ENCODE results near the gene LTA4H.
A peak's percentile ranks its signal among the peaks of the same experiment; 100 is the strongest.
"Not testable (repeated sequence)": the region's sequence is repeated elsewhere in the genome, so short reads cannot be mapped to it uniquely, and the experiment has no call there.

LTA4H gene

GRCh38 chr12:96035283-96036236 lies at the start of gene LTA4H:
TSS of gene LTA4H (minus strand) at chr12:96035587. CDS start at chr12:96035519, 68 bp downstream.
- DNase-seq (ENCODE audit: low read depth): peak; percentile 94

- DNase-seq (ENCODE audit: low read depth): no peak
Observed at GRCh38 chr12:96084624-96085023, 49.2 kb upstream of the LTA4H start.

- DNase-seq (ENCODE audit: low read depth): no peak
Observed at GRCh38 chr12:96083020-96083719, 47.8 kb upstream of the LTA4H start.

- no peak for DNase-seq (ENCODE audit: low read depth)
Observed at GRCh38 chr12:96081596-96081995, 46.2 kb upstream of the LTA4H start.

- no peak for DNase-seq (ENCODE audit: low read depth)
Observed at GRCh38 chr12:96078231-96079135, 43.1 kb upstream of the LTA4H start.

GRCh38 chr12:96077081-96077480 lies 41.7 kb upstream of the LTA4H start:
- no peak for DNase-seq (ENCODE audit: low read depth)

- DNase-seq (ENCODE audit: low read depth): no peak
Observed at GRCh38 chr12:96075560-96075959, 40.2 kb upstream of the LTA4H start.

- no peak for DNase-seq (ENCODE audit: low read depth)
Observed at GRCh38 chr12:96073346-96074330, 38.3 kb upstream of the LTA4H start.

- DNase-seq (ENCODE audit: low read depth): no peak
Observed at GRCh38 chr12:96070670-96071279, 35.4 kb upstream of the LTA4H start.

- DNase-seq (ENCODE audit: low read depth): no peak
Observed at GRCh38 chr12:96069511-96070231, 34.3 kb upstream of the LTA4H start.

- DNase-seq (ENCODE audit: low read depth): no peak
Observed at GRCh38 chr12:96068636-96069035, 33.2 kb upstream of the LTA4H start.

GRCh38 chr12:96068111-96068510 lies 32.7 kb upstream of the LTA4H start:
- no peak for DNase-seq (ENCODE audit: low read depth)

GRCh38 chr12:96065776-96066175 lies 30.4 kb upstream of the LTA4H start:
- DNase-seq (ENCODE audit: low read depth): not testable (repeated sequence)

- no peak for DNase-seq (ENCODE audit: low read depth)
Observed at GRCh38 chr12:96064966-96065365, 29.6 kb upstream of the LTA4H start.

- DNase-seq (ENCODE audit: low read depth): no peak
Observed at GRCh38 chr12:96064271-96064670, 28.9 kb upstream of the LTA4H start.

GRCh38 chr12:96063046-96063445 lies 27.7 kb upstream of the LTA4H start:
- no peak for DNase-seq (ENCODE audit: low read depth)

- DNase-seq (ENCODE audit: low read depth): peak; percentile 49
Observed at GRCh38 chr12:96061864-96062453, 26.6 kb upstream of the LTA4H start.

GRCh38 chr12:96061323-96061722 lies 25.9 kb upstream of the LTA4H start:
- DNase-seq (ENCODE audit: low read depth): no peak

- DNase-seq (ENCODE audit: low read depth): no peak
Observed at GRCh38 chr12:96060041-96060440, 24.7 kb upstream of the LTA4H start.
